NCI-H2029 (cell line): ENCODE results near the gene TSHR.
"Not testable (repeated sequence)": the region's sequence is repeated elsewhere in the genome, so short reads cannot be mapped to it uniquely, and the experiment has no call there.

Source experiments
- DNase-seq: peaks from one replicate; lab custom pipeline; 2025; lab: John Stamatoyannopoulos, UW

TSHR gene

DNA sequence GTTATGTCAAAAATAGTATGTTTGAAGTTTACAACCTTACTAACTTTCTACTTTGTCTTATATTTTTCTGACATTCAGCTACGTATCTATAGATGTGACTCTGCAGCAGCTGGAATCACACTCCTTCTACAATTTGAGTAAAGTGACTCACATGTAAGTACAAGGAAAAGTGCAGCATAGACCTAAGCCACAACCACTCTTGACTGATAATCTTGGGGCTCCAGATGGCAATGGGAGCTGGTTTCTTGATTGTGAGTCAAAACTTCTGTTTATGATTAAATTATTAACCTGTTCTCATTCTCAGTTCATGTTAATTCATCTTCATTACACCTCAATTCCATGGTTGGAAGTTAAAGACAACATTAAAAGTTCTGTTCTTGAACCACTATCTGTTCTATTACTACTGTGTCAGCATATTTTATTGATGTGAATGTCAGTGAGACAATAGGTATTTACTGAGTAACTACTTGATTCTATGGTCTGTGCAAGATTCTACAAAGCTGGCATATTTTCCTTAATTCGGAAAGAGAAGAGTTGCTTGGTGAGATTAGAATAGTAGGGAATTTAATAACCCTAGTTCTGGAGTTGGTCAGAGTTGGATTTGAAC lies 112.9 kb downstream of the TSHR start:
- DNase-seq: no peak

DNA sequence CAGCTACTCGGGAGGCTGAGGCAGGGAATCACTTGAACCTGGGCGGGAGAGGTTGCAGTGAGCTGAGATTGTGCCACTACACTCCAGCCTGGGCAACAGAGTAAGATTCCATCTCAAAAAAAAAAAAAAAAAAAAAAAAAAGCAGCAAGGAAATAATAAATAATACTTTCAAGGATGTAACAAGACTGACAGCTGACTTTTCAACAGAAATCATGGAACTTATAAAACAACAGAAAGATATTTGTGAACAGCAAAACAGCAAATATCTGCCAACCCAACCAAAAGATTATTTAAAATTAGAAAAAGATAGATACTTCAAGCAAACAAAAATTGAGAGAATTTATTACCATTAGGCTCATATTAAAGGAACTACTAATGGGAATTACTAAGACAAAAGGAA lies 115.1 kb downstream of the TSHR start:
- DNase-seq: no peak

GRCh38 chr14:81085596-81085995 lies 130.2 kb downstream of the TSHR start:
- DNase-seq: no peak

- DNase-seq: no peak
These were observed 131.8 kb downstream of the TSHR start for GRCh38 chr14:81087230-81087629.

- no peak for DNase-seq
These were observed 135.7 kb downstream of the TSHR start for GRCh38 chr14:81091139-81091538.

DNA sequence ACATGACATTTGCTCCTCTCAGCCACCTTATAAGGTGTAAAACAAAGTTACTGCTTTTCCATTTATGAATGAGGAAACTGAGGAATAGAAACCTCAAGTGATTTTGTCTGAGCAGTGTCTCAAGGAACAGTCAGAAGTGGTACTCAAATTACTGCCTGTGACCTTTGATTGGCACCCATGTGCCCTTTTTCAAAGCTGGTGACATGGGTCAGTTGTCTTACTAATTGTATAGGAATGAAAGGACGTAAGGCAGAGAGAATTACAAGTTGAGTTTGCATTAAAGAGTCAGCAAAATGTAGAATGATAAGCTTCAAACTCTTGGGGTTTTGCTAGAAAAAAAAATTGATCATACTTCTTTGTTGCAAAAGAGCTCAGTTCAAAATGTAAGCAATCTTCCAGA lies 136.2 kb downstream of the TSHR start:
- DNase-seq: no peak

DNA sequence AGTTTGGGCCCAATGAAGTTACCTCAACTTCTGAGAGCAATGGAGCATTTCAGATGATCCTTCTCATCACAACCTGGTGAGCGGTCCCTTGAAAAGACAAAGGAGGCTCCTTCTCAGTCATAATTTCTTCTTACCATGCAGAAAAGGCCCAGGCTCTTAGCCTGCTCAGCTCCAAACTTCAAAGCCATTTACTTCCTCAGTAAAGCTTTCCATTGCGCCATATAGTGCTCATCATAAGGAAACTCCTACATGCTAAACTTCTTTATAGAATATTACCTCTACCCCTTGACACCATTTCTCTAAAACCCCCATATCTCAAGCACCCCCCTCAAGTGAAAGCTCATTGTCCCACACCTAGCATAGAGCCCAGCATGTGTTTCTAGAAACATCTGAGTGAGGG lies 138.2 kb downstream of the TSHR start:
- no peak for DNase-seq

GRCh38 chr14:81095539-81095938 lies 140.1 kb downstream of the TSHR start:
- no peak for DNase-seq

GRCh38 chr14:81096656-81097055 lies 141.2 kb downstream of the TSHR start:
- no peak for DNase-seq

DNA sequence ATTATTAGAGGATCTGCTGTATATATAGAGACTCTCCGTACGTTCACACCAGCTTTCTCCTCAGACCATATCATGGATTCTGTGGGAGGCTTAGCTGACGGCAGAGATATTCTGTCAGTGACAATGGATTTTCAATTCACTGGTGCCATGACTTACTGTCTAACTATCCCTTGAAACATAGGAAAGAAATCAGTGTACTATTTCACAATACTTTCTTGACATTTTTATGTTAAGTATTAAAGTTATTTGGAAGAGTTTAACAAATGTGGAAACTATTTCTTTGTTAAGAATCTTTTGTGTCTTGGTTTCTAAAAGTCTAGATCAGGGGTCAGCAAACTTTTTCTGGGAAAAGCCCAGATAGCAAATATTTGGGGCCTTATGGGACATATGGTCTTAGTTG lies 146.8 kb downstream of the TSHR start:
- no peak for DNase-seq

DNA sequence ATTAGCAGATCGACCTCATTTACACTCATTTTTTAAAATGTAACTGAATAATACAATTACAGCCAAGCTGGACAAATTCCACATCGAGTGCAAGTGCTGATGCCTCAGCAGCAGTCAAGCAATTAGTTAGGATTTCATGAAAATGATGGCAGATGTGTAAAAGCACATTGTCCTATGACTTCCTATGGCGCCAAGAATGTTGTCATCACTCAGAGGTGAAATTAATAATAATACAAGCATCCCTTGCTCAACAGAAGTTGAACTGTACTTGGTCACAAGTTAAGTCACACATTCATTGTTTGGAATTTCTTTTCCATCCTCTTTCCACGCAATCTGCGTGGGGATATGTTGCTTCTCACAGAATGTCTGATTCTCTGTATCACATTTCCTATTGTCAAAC lies 148.0 kb downstream of the TSHR start:
- no peak for DNase-seq

DNA sequence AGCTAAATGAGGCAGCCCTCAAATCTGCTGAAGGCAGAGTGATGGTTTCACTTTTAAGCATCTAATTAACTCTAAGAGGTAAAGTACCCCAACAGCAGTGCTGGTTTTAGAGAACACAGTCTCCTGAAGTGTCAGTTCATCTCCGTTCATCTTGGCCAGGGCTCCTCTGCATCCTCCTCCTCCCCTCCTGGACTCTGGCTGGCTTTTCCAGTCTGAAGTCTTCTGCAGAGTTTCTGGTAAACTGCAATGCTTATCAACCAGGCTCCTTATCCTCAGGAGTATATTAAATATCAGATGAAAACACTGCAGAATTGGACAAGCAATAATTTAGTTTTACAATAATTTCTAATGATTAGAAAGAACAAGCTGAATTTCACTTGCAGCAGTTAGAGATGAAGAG lies 150.0 kb downstream of the TSHR start:
- DNase-seq: no peak

DNA sequence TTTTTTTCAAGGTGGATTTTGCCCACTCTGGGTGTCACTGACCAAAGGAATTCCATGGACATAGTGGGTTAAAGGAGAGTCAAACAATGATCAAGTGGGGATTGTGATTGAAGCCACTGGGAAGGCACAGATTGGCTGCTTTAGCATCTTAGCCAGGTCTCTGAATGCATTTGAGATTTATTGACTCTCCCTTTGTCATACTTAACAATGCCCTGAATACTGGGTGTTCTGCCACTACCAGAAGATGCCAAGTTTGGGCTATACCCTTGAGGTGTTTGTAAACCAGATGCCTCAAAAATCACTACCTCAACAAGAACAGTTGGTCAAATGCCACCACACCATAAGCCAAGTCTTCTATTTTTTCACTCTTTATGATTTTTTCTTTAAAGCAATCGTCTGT lies 150.5 kb downstream of the TSHR start:
- no peak for DNase-seq

DNA sequence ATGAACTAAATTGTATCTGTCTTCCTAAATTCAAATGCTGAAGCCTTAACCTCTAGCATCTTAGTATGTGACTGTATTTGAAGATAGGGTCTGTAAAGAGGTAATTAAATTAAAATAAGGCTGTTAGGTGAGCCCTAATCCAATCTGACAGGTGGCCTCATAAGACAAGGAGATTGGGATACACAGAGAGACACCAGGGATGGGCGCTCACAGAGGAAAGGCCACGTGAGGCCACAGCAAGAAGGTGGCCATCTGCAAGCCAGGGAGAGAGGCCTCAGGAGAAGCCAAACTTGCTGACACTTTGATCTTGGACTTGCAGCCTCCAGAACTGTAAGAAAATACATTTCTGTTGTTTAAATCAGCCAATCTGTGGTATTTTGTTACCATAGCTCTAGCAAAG lies 154.8 kb downstream of the TSHR start:
- DNase-seq: no peak

- DNase-seq: no peak
These were observed 157.8 kb downstream of the TSHR start for GRCh38 chr14:81113176-81113575.

GRCh38 chr14:81113945-81114820 lies 158.8 kb downstream of the TSHR start:
- not testable (repeated sequence) for DNase-seq

GRCh38 chr14:81120501-81120900 lies 165.1 kb downstream of the TSHR start:
- DNase-seq: no peak

DNA sequence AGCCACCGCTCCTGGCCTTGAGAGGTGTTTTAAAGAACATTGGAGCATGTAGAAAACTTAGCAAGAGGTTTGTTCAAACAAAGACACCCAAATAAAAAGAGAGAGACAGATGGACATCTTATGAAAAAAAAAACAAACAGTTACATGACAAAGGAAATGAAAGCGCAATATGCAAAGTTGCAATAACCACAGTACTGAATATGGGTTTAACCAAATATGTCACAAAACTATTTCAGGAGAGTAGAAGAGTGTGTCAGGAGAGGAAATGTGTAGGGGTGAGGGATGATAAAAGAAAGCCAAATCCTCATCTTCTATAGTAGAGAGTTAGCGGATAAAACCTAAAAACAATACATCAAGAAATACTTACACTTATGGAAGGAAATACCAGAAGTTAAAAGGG lies 166.9 kb downstream of the TSHR start:
- no peak for DNase-seq

GRCh38 chr14:81123811-81124210 lies 168.4 kb downstream of the TSHR start:
- no peak for DNase-seq

DNA sequence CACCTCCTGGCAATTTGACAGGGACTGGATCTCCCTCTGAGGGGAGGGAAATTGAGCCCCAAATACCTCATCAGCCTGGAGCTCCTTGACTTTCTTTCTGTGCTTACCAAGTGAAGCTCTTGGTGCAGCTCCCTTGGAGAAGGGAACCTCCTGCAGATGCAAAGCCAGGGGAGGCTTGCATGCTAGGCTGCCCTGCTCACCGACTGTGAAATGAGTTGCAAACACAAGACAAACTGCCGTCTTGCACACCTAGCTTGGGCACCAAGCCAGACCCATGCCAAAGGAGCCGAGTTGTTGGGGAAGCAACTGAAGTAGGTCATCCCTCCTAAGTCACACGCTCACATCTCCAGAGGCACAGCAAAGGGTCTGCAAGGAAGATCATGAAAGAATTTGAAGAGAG lies 170.1 kb downstream of the TSHR start:
- DNase-seq: no peak

DNA sequence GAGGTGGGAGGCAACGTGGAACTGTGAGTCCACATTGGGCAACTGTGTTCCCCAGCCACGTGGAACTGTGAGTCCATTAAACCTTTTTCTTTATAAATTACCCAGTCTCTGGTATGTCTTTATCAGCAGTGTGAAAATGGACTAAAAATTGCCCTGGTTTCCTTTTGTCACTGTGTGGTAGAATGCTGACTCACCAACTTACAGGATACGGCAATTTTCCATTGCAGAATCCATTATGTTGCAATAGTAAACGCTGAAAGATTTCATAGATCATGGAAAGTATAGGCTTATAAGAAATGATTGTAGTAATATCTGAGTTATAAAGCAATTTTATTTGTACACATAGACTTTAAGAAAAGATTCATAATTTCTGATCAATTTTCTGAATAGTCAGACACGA lies 172.4 kb downstream of the TSHR start:
- no peak for DNase-seq

DNA sequence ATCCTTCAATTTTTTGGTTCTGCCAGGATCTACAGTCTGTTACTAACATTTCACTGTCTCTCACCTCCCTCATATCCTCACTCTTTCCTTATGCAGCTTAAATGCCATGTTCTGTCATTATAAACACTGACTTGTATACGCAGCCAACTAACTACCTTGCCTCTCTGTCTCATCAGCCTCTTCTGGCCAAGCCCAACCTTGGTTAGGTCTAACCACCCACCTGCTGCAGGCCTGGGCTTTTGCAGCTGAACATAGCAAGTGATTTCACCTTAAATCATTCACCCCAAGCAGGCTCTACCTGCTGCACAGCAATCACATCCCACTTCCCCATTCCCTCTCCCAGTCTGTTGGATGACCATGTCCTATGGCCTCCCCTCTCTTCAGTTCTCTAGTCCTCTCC lies 173.8 kb downstream of the TSHR start:
- DNase-seq: no peak

DNA sequence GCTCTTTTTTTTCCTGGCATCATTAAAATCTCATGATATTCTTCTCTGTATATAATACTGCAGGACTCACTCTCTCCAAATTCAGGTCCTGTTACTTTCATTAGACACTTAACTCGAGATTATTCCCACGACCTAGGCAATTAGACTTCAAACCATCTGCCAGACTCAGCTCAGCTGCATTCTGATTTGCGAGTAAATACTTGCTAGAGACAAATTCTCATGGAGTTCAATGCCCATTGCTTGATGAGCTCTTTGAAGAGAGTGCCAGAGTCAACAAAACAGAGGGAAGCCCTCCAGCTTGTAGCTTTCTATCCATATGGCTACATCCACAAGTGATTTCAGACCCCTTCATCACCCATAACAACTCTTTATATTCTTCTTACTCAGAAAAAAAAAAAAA lies 177.0 kb downstream of the TSHR start:
- no peak for DNase-seq

DNA sequence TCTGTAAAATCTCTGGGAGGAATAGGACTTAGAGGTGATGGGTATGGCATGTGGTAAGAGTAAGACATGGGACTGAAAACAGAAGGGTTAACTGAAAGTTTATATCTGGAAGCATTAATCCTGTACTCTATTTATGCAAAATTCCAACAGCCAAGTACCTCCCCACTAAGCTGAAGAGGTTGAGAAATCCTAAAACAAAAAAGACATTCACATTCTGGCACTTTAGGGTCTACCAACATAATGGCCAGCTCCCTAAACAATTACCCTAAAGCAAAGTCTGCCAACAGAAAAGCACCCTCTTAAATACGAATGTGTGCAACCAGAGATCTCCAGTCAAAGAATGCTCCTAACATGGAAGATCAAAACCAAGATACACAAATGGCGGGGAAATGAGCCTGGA lies 178.0 kb downstream of the TSHR start:
- DNase-seq: no peak
